GM12891 (cell line): ENCODE measurements around the gene NLRX1.

Experiments
- POLR2A ChIP-seq: IDR thresholded peaks from 2 replicates; pipeline ENCODE4 v1.6.1; 2011; ENCODE audit warnings: low read depth, low read length, control low read depth
- TAF1 ChIP-seq: IDR thresholded peaks from 2 replicates; pipeline ENCODE4 v1.6.1; 2011; ENCODE audit warnings: low read depth, low read length, control low read depth

DNA sequence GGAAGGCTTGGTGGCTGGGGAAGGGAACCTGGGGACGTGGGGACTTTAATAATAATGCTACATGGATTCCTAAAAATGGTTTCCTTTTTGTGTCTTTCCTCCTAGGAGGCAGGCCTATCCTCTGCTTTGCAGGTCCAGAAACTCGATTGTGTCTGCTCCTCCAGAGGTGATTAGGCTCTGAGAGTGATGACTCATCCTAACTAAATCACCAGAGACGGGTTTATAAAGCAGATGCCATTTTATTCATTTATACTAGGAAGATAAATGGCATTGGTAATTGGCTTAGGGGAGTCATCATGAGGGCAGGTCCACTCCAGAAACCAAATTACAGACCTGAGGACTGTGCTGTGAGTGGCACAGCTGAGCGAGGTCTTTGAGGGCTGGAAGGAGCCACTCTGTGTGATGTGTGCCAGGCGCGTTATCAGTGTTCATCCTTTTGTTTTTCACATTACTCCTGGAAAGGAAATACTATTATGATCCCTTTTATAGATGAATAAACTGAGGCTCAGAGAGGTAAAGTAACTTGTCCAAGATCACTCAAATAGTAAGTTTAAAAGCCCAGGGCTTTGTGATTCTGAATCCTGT, 7.1 kb downstream of the NLRX1 start:
- TF ChIP-seq TAF1 (no peak), POLR2A (no peak)
